ENCODE measurements around the gene MEI1.
"Not testable (repeated sequence)": the region's sequence is repeated elsewhere in the genome, so short reads cannot be mapped to it uniquely, and the experiment has no call there.

The MEI1 gene, protein sequence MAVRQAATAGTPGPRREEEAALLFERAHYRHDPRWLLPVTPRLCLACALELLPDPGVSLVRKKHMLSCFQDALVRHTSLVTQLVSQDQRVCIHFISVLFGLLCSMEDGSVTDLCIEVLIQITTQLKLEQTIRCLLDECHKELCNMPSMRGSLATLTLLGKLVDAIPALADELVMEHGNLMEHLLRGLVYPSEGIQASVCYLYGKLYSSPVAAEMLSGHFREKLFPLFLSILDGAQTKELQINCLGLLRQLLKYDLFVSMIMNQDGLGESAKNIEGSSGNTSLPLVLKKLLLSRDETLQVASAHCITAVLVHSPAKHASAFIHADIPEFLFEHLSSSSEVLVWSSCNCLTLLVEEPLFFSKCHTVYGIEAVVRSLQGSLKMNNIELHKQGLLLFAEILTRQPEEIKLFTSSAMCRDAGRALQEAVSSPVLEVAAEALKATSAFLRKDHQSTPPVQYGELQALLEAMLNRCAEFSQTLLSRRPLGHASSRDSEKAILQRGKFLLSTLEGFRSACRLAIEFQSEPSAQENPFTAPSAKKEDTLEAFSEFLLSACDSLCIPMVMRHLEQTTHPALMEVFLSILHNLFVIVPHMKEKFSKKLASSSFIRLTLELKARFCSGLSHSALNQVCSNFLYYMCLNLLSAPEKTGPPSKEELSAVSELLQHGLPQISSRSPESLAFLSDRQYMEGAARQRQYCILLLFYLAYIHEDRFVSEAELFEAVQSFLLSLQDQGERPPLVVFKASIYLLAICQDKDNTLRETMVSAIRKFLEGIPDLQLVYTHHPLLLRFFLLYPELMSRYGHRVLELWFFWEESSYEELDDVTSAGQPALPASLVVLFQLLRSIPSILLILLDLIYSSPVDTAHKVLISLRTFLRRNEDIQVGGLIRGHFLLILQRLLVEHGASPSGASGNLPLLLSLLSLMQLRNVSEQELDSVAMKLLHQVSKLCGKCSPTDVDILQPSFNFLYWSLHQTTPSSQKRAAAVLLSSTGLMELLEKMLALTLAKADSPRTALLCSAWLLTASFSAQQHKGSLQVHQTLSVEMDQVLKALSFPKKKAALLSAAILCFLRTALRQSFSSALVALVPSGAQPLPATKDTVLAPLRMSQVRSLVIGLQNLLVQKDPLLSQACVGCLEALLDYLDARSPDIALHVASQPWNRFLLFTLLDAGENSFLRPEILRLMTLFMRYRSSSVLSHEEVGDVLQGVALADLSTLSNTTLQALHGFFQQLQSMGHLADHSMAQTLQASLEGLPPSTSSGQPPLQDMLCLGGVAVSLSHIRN

DNA sequence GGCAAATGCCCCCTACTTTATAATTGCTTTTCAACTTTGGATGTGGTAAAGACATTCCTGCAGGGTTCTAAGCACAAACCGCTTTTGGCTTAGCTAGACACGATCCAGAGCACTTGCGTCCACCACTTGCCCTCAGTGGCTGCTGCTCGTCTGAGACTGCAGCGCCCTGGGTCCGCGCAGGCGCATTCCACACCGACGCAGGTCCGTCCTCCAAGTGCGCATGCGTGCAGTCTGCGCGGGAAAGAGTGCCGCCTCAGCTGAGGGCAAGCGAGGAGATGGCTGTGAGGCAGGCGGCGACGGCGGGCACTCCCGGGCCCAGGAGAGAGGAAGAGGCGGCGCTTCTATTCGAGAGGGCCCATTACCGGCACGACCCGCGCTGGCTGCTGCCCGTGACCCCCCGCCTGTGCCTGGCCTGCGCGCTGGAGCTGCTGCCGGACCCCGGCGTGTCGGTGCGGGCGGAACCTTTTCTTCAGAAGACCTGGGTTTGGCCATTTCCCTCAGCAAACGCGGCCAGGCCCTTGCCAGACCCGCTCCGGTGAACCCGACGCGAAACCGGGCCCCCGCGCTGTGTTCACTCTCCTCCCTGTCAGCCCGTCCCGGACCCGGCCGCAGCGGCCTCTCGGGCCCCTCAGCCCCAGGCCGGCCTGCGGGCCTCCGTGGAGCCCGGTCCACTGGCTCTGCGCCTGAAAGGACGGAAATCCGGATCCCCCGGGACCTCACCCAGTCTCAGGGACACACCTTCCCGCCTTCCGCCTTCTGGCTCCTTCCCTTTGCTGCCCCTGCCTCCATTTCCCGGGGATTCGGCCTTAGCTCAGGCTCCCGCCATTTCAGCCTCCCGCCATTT, at the start of gene MEI1:
MEI1 (plus strand) TSS at position 240 of the 844 bp plus-strand sequence; CDS start at position 276, 36 bp downstream.
- no peak for DNase-seq

DNA sequence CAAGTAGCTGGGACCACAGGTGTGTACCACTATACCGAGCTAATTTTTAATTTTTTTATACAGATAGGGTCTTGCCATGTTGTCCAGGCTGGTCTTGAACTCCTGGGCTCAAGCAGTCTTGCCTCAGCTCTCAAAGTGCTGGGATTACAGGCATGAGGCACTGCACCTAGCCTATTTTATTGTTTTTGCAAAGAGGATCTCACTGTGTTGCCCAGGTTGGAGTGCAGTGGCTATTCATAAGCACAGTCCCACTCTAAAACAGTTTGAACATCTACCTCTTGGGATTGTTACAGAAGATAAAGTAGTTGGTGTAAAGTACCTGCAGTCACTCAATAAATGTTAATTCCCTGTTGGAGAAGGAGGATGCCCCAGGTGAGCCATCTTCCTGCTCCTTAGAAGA, 49.1 kb upstream of the MEI1 start:
- DNase-seq: no peak

DNA sequence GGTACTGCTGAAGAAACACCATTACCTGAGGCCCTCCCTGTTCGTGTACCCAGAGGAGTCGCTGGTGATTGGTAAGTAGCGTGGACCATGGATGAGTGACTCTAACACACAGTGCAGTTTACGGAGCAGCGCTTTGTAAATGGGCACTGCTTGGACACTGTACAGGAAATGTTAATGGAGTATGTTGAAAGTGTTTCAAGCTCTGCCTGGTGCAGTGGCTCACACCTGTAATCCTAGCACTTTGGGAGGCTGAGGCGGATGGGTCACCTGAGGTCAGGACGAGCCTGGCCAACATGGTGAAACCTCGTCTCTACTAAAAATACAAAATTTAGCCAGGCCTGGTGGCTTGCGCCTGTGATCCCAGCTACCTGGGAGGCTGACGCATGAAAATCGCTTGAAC, 48.5 kb upstream of the MEI1 start:
- no peak for DNase-seq

DNA sequence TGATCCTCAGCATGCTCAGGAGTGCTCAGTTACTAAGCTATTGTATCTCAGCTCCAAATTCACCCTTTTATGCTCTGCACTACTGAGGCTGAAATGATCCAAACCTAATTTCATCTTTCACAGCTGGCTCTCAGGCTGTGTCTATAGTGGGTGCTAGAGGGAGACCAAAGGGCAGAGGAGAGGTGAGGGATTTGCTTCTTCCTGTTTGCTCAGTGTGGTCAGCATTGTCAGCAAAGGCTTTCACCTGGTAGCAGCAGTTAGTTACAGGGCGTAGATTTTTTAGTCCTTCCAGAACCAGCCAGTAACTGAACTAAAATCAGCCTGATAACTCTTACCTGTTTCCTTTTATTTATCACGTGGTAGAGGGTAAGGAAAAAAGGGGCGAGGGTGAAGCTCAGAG, 45.0 kb upstream of the MEI1 start:
- no peak for DNase-seq

DNA sequence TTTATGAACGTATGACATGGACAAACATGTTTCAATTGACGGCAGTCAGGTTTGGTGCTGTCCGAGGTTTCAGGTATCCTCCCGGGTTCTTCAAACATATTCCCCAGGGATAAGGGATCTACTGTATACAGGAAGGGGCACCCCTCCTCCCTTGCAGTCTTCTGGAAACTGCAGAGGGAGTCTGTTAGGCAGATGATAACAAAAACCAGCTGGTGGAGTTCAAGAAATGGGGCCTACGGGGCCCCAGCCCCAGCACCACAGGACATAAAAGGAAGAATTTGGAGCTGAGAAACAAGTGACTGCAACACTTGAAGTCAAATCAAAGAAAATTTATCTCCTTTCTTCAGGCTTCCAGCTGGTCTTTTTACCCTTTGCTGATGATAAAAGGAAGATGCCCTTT, 42.7 kb upstream of the MEI1 start:
- DNase-seq: no peak

DNA sequence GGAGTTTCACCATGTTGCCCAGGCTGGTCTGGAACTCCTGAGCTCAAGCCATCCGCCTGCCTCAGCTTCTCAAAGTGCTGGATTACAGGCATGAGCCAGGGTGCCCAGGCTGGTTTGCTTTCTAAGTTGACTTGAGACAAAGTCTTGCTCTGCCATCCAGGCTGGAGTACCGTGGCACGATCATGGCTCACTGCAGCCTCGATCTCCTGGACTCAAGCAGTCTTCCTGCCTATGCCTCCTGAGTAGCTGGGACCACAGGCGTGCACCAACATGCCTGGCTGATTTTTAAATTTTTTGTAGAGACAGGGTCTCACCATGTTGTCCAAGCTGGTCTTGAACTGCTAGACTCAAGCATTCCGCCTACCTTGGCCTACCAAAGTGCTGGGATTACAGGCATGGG, 41.6 kb upstream of the MEI1 start:
- no peak for DNase-seq

DNA sequence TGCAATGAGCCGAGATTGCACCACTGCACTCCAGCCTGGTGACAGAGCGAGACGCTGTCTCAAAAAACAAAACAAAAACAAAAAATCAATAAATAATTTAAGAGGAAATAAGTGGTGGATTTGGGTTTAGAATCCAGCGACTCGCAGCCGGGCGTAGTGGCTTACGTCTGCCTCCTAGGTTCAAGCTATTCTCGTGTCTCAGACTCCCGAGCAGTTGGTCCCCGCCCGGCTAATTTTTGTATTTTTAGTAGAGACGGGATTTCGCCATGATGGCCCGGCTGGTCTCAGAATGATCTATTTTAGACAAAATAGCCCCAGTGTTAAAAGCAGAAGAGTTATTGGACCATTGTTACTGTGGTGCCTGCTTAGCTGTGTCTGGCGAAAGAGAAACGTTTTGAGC, 40.4 kb upstream of the MEI1 start:
- no peak for DNase-seq

DNA sequence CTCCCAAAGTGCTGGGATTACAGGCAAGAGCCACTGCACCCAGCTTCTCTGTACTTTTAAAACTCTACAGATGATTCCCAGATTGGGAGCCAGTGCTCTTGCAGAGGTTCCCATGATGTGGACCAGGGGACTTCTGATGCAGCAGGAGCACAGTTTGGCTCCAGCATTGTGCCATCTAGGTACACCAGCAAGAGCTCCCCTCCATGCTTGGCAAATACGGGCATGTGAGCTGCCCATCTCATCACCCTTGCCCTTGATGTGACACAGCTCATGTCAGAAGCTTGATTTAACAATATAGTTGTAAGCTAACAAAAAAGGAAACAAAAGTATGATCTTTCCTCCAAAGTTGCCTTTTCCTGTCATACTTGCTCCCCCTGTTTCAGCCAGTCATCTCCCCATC, 39.4 kb upstream of the MEI1 start:
- no peak for DNase-seq

DNA sequence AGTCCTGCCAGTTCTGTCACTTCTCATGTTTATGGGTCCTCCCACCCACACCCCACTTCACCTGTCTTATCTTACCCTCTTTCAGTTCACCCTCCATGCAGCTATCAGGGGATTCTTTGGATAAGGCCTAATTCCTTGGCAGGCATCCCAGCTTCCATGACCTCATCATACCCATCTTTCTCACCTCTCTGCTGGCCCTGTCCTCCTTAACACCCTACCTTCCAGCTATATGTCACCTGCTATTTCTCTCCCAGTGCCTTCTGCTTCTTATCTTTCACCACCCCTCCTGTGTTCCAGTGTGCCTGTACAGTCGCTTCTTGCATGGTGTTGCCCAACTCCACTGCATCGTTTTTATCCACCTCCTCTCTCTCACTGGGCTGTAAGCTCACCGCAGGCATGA, 38.9 kb upstream of the MEI1 start:
- no peak for DNase-seq

DNA sequence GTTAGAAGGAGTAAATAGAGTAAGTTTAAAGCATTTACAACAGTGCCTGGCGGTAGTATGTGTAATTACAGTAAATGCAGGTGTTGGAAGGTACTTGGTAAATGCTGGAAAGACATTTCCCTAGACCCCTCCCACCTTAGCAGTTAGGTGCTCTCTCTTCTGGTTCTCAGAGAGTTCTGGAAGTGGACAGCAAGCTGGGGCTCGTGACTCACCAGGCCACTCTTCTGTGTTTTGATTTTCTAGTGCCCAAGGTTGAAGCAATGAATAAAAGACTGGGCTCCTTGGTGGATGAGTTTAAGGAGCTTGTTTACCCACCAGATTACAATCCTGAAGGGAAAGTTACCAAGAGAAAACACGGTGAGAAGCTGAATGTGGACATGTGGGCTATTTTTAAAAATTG, 38.2 kb upstream of the MEI1 start:
- DNase-seq: no peak

DNA sequence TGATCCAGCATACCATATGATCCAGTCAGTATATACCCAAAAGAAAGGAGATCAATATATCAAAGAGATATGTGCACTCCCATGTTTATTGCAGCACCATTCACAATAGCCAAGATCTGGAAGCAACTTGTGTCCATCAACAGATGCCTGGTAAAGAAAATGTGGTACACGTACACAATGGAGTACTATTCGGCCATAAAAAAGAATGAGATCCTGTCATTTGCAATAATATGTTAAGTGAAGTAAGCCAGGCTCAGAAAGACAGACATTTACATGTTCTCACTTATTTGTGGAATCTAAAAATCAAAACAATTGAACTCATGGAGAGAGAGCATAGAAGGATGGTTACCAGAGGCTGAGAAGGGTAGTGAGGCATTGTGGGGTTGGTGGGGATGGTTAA, 37.6 kb upstream of the MEI1 start:
- DNase-seq: no peak

DNA sequence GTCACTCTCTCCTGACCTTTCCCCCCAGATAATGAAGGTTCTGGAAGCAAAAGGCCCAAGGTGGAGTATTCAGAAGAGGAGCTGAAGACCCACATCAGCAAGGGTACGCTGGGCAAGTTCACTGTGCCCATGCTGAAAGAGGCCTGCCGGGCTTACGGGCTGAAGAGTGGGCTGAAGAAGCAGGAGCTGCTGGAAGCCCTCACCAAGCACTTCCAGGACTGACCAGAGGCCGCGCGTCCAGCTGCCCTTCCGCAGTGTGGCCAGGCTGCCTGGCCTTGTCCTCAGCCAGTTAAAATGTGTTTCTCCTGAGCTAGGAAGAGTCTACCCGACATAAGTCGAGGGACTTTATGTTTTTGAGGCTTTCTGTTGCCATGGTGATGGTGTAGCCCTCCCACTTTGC, 35.7 kb upstream of the MEI1 start:
- DNase-seq: not testable (repeated sequence)

DNA sequence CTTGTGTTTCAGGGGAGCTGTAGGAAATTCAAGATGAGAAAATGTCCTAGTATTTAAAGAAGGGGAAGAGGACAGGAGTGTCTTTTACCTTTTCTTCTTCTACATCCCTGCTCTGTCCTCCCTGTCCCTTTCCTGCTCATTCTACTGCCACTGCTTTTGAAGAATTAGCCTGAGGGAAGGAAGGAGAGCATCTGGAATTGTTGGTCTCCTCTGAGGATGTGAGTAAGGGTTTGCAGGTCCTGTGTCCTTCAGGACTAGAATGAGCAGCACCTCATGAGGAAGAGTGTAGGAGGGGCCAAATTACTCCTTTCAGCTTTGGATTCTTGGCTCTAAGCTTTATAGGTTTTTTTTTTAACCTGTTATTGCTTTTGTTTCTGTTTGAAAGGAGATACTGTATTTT, 34.8 kb upstream of the MEI1 start:
- no peak for DNase-seq

DNA sequence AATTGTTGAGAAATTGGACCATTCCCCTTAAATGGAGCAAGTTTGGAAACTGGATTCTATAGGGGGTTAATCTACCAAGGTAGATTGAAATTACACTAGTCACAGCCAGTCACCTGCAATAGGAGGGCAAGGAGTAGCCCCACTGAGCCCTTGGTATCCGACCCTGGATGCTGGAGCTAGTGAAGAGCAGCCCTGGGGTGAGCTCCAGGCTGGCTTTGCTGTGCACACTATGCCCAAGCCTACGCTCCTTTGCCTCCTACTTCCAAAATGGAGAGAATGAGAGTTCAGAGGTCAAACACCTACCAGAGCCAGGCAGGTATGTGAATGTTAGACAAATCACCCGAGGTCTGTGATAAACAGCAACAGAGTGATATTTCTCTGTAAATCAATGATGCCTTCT, 34.4 kb upstream of the MEI1 start:
- no peak for DNase-seq

DNA sequence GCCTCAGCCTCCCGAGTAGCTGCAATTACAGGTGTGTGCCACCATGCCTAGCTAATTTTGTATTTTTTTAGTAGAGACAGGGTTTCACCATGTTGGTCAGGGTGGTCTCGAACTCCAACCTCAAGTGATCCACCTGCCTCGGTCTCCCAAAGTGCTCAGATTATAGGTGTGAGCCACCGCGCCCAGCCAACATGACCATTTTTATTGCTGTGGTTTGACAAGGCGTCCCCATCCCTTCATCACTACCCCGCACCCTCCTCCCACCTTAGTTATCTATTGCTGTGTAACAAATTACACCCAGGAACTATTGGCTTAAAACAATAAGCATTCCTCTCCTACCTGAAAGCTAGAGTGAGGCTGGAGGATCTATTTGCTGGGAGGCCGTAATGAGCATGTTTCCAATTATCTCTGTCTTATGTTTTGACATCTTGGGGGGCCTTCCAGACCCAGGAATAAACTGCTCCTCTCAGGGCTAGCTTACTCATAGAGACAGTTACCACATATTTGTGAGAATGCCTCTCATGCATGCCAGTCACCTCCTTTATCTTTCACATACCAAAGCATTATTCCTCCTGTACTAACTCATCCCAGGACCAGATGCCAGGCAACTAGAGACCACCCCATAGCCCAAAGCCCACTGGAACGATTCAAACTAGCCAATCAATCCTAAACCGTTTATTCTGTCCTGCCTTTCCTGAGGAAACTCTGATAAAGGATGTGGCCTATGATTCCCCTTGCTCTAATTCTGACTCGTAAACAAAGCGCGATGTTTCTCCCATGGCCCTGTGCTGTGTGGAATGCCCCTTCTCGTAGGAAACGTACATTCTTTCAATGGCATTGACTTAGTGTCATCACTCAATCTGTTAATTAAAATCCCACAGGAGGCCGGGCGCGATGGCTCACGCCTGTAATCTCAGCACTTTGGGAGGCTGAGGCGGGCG, 30.1 kb upstream of the MEI1 start:
- no peak for DNase-seq

DNA sequence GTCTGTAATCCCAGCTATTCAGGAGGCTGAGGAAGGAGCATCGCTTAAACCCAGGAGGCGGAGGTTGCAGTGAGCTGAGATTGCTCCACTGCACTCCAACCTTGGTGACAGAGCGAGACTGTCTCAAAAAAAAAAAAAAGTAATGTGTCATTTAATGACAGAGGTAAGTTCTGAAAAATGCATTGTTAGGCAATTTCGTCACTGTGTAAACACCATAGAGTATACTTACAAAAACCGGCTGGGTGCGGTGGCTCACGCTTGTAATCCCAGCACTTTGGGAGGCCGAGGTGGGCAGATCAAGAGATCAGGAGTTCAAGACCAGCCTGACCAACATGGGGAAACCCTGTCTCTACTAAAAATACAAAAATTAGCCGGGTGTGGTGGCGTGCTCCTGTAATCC, 27.2 kb upstream of the MEI1 start:
- not testable (repeated sequence) for DNase-seq

DNA sequence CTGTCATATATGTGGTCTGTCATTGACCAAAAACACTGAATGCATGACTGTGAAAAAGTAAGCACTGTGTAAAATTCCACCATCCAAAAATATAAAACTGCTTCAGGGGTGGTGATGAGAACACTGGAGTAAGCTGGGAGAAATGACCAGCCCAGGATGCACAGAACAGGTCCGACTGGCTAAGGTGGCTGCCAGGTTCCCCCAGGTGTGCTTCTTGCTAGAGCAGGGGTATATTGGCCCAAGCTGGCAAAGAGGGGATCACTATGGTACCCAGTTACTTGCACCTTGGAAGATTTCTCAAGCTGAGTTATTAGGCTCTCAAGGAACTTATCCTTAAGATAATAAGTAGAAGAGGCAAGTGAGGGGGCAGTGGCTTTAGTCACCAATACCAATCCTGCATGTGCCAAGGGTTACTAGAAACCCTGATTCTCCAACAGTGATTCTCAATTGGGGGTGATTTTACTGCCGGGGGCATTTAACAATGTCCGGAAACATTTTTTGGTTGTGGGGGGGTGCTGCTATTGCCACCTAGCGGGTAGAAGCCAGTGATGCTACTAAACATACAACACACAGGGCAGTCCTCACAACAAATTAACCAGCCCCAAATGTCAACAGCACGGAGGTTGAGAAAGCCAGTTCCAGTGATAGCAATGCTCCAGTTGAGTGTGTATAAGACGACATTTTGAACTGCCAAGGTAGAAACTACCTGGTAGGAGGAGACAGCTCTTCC, 26.4 kb upstream of the MEI1 start:
- no peak for DNase-seq

DNA sequence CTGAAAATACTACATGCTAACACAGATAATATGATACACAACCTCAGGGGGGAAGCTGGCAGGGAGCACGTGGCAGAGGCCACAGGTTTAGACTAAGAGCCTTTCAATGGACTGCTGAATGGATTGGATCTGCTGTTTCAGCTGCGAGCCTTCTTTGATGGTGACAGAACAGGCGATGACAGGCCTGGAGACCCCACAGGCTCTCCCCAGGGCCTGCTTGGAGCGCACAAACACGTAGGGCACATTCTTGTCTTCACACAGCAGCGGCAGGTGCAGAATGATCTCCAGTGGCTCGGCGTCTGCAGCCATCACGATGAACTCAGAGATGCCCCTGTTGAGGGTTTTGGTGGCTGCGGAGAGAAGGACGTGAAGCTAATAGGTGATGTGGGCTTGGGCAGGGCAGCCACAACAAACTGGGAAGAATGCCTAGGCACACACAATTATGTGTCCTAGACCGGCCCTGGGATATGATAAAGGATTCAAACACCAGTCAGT, 24.4 kb upstream of the MEI1 start:
- no peak for DNase-seq

DNA sequence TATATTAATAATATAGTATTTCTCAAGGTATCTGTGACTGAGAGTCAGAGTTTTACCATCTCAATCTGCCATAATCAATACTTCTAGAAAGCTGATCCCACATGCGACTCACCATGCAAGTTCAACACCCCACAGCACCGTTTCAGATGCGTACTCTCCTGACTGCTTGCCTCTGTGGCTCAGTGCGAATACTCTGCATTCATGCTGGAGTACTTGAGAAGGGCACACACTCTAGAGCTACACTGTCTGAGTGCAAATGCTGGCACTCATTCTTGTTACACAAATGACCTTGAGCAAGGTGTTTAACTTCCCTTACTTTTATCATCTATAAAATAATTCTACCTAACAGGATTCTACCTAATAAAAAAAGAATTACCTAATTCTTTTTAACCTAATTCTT, 23.2 kb upstream of the MEI1 start:
- no peak for DNase-seq

DNA sequence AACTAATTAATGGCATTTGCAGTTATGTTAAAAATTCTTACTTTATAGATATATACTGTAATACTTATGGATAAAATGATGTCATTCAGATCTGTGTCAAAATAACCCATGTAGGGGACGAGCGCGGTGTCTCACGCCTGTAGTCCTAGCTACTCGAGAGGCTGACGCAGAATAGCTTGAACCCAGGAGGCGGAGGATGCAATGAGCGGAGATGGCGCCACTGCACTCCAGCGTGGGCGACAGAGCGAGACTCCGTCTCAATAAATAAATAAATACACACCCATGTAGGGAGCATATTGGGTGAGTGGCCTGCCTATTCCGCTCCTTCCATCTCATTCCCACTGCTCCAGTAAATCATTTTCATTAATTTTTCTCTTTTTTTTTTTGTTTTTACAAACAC, 17.7 kb upstream of the MEI1 start:
- no peak for DNase-seq

All from NCI-H524 treated with DMSO at 0.1 percent for 48 hours (cell line).